ENCODE results near the gene C16orf86.

DNA sequence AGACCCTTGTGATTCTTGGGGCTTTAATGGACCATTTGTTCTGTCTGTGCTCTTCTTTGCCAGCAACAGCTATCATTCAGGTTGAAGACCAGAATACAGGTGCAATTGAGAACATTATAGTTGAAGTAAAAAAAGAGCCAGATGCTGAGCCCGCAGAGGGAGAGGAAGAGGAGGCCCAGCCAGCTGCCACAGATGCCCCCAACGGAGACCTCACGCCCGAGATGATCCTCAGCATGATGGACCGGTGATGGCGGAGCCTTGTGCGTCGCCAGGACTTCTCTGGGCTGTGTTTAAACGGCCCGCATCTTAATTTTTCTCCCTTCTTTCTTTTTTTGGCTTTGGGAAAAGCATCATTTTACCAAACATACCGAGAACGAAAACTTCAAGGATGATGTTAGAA, 29.0 kb upstream of the C16orf86 start:
- TF ChIP-seq, protein P1, sequence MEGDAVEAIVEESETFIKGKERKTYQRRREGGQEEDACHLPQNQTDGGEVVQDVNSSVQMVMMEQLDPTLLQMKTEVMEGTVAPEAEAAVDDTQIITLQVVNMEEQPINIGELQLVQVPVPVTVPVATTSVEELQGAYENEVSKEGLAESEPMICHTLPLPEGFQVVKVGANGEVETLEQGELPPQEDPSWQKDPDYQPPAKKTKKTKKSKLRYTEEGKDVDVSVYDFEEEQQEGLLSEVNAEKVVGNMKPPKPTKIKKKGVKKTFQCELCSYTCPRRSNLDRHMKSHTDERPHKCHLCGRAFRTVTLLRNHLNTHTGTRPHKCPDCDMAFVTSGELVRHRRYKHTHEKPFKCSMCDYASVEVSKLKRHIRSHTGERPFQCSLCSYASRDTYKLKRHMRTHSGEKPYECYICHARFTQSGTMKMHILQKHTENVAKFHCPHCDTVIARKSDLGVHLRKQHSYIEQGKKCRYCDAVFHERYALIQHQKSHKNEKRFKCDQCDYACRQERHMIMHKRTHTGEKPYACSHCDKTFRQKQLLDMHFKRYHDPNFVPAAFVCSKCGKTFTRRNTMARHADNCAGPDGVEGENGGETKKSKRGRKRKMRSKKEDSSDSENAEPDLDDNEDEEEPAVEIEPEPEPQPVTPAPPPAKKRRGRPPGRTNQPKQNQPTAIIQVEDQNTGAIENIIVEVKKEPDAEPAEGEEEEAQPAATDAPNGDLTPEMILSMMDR (conservative IDR thresholded peaks at IDR 0.05 in 1 of 2, IDR thresholded peaks at IDR 0.05 in 1 of 2; ENCODE audit: extremely low read depth in 1 of 2, insufficient read depth in 1 of 2, low read depth in 1 of 2, low read length in 2 of 2) = no peak
- no peak for TF ChIP-seq EZH2 (IDR thresholded peaks at IDR 0.05; ENCODE audit: borderline replicate concordance, low read length)
